ENCODE data around the gene PML.
"Not testable (repeated sequence)": the region's sequence is repeated elsewhere in the genome, so short reads cannot be mapped to it uniquely, and the experiment has no call there.

- not testable (repeated sequence) for TF ChIP-seq PAX5 (IDR thresholded peaks at IDR 0.05; ENCODE audit: insufficient read depth, low read length, severe bottlenecking); POLR2A (IDR thresholded peaks at IDR 0.05; ENCODE audit: low read depth, low read length); POLR2AphosphoS5 (IDR thresholded peaks at IDR 0.05; ENCODE audit: low read depth, low read length); TAF1 (IDR thresholded peaks at IDR 0.05; ENCODE audit: low read depth, low read length); SPI1 (IDR thresholded peaks at IDR 0.05; ENCODE audit: low read depth, low read length); POU2F2 (IDR thresholded peaks at IDR 0.05; ENCODE audit: low read depth, low read length)
Measured at GRCh38 chr15:74095610-74096009, 101.1 kb downstream of the PML start.

All from GM12891 (cell line).